RPMI8226 (cell line): ENCODE measurements around the gene FAM89B.
A peak's percentile ranks its signal among the peaks of the same experiment; 100 is the strongest.

ENCODE experiments used
- DNase-seq: peaks from one replicate; pipeline ENCODE4 v3.0.0-alpha.2; 2015

The FAM89B gene

GRCh38 chr11:65539744-65540289, 32.5 kb upstream of the FAM89B start:
- DNase-seq: peak; percentile 95

- DNase-seq: peak; percentile 94
Observed at GRCh38 chr11:65540290-65541092, 31.8 kb upstream of the FAM89B start.

- no peak for DNase-seq
Observed at GRCh38 chr11:65541093-65541982, 31.0 kb upstream of the FAM89B start.

GRCh38 chr11:65542738-65543390, 29.5 kb upstream of the FAM89B start:
- DNase-seq: no peak

GRCh38 chr11:65545853-65546216, 26.5 kb upstream of the FAM89B start:
- DNase-seq: no peak

GRCh38 chr11:65546217-65546958, 25.9 kb upstream of the FAM89B start:
- DNase-seq: peak; percentile 99

GRCh38 chr11:65547446-65548125, 24.8 kb upstream of the FAM89B start:
- no peak for DNase-seq

GRCh38 chr11:65548395-65548794, 23.9 kb upstream of the FAM89B start:
- no peak for DNase-seq

GRCh38 chr11:65549096-65549495, 23.2 kb upstream of the FAM89B start:
- DNase-seq: no peak

- DNase-seq: peak; percentile 97
Observed at GRCh38 chr11:65551572-65552387, 20.6 kb upstream of the FAM89B start.

- no peak for DNase-seq
Observed at GRCh38 chr11:65552388-65552951, 19.9 kb upstream of the FAM89B start.

- peak; percentile 70 for DNase-seq
Observed at GRCh38 chr11:65553301-65554001, 18.9 kb upstream of the FAM89B start.

- DNase-seq: no peak
Observed at GRCh38 chr11:65554057-65554818, 18.1 kb upstream of the FAM89B start.

GRCh38 chr11:65554842-65555430, 17.4 kb upstream of the FAM89B start:
- no peak for DNase-seq

- peak; percentile 65 for DNase-seq
Observed at GRCh38 chr11:65555693-65556231, 16.6 kb upstream of the FAM89B start.

- DNase-seq: peak; percentile 69
Observed at GRCh38 chr11:65556470-65557279, 15.7 kb upstream of the FAM89B start.

GRCh38 chr11:65557280-65558001, 14.9 kb upstream of the FAM89B start:
- DNase-seq: no peak
